HepG2 (cell line): Measurements from ENCODE around the gene HOXC11. TPM values are rescaled to one million over a fixed set of nuclear protein-coding genes. Genes with fewer than 3 reads are reported as not detected.

Source experiments
- ARNT ChIP-seq: fragments of 450-650 bp; IDR thresholded peaks from 2 replicates; pipeline ENCODE4 v1.6.1; 2017
- CERS6 ChIP-seq: sonication (generic); formaldehyde crosslinking; IDR thresholded peaks from 2 replicates; pipeline ENCODE4 v1.5.0; 2020; ENCODE audit warnings: missing genetic modification reagents
- E2F1 ChIP-seq: sonication (generic); formaldehyde crosslinking; IDR thresholded peaks from 2 replicates; pipeline ENCODE4 v1.5.0; 2020; ENCODE audit warnings: missing genetic modification reagents
- FIP1L1 ChIP-seq: fragments of 200-400 bp; formaldehyde crosslinking; IDR thresholded peaks from 2 replicates; pipeline ENCODE4 v1.6.1; 2018; ENCODE audit warnings: low read depth, mild to moderate bottlenecking, low read length, moderate library complexity, borderline replicate concordance; ENCODE audit not compliant: insufficient read depth
- FOXK1 ChIP-seq: sonication (generic); formaldehyde crosslinking; IDR thresholded peaks from 2 replicates; pipeline ENCODE4 v1.4.0; 2020; ENCODE audit warnings: low read depth, missing genetic modification reagents, borderline replicate concordance
- HNRNPLL ChIP-seq: fragments of 200-400 bp; formaldehyde crosslinking; IDR thresholded peaks from 2 replicates; pipeline ENCODE4 v1.6.1; 2017; ENCODE audit warnings: mild to moderate bottlenecking, low read depth, low read length; ENCODE audit not compliant: poor library complexity, severe bottlenecking
- HOXA7 ChIP-seq: sonication (generic); formaldehyde crosslinking; IDR thresholded peaks from 2 replicates; pipeline ENCODE4 v1.8.1; 2022; ENCODE audit warnings: mild to moderate bottlenecking, missing genetic modification reagents, moderate library complexity
- MYC ChIP-seq: sonication (generic); formaldehyde crosslinking; IDR thresholded peaks from 2 replicates; pipeline ENCODE4 v1.9.0; 2021; ENCODE audit warnings: missing genetic modification reagents, borderline replicate concordance
- POLR2A ChIP-seq, 2 experiments: IDR thresholded peaks; 2 replicates each; pipeline ENCODE4 v1.6.1; 2011; ENCODE audit warnings: low read depth in 2 of 2, low read length in 2 of 2, mild to moderate bottlenecking in 1 of 2, moderate library complexity in 1 of 2; ENCODE audit not compliant: insufficient read depth in 1 of 2
- SCMH1 ChIP-seq: sonication (generic); formaldehyde crosslinking; IDR thresholded peaks from 2 replicates; pipeline ENCODE4 v1.9.0; 2021; ENCODE audit warnings: missing genetic modification reagents, mild to moderate bottlenecking, borderline replicate concordance
- STAG1 ChIP-seq: sonication (generic); formaldehyde crosslinking; IDR thresholded peaks from 2 replicates; pipeline ENCODE4 v1.4.0; 2020; ENCODE audit warnings: missing genetic modification reagents
- SUZ12 ChIP-seq: fragments of 150-350 bp; IDR thresholded peaks from 2 replicates; pipeline ENCODE4 v1.6.1; 2014; ENCODE audit warnings: low read depth, low read length
- XRCC5 ChIP-seq: fragments of 200-400 bp; formaldehyde crosslinking; optimal IDR thresholded peaks from 2 replicates; pipeline ENCODE3; 2017; ENCODE audit warnings: mild to moderate bottlenecking, low read length
- ZBTB43 ChIP-seq: sonication (generic); formaldehyde crosslinking; conservative IDR thresholded peaks from 2 replicates; pipeline ENCODE4 v1.4.0; 2020; ENCODE audit warnings: missing genetic modification reagents
- ZFP91 ChIP-seq: sonication (generic); formaldehyde crosslinking; IDR thresholded peaks from 2 replicates; pipeline ENCODE4 v1.9.0; 2022; ENCODE audit warnings: missing genetic modification reagents, mild to moderate bottlenecking, borderline replicate concordance
- ZMYM2 ChIP-seq: sonication (generic); formaldehyde crosslinking; IDR thresholded peaks from 2 replicates; pipeline ENCODE4 v1.8.0; 2022; ENCODE audit warnings: mild to moderate bottlenecking, missing genetic modification reagents
- ZMYM3 ChIP-seq: sonication (generic); formaldehyde crosslinking; IDR thresholded peaks from 2 replicates; pipeline ENCODE4 v1.5.1; 2020; ENCODE audit warnings: mild to moderate bottlenecking, missing genetic modification reagents
- ZNF101 ChIP-seq: sonication (generic); formaldehyde crosslinking; IDR thresholded peaks from 2 replicates; pipeline ENCODE4 v1.4.0; 2020; ENCODE audit warnings: mild to moderate bottlenecking, low read depth, missing genetic modification reagents, borderline replicate concordance
- ZNF276 ChIP-seq: sonication (generic); formaldehyde crosslinking; IDR thresholded peaks from 2 replicates; pipeline ENCODE4 v1.4.0; 2020; ENCODE audit warnings: mild to moderate bottlenecking, low read depth, missing genetic modification reagents
- ZNF329 ChIP-seq: sonication (generic); formaldehyde crosslinking; IDR thresholded peaks from 2 replicates; pipeline ENCODE4 v1.9.0; 2021; ENCODE audit warnings: low read depth, mild to moderate bottlenecking, missing genetic modification reagents
- ZNF343 ChIP-seq: sonication (generic); formaldehyde crosslinking; IDR thresholded peaks from 2 replicates; pipeline ENCODE4 v1.4.0; 2020; ENCODE audit warnings: mild to moderate bottlenecking, missing genetic modification reagents
- ZNF546 ChIP-seq: sonication (generic); formaldehyde crosslinking; conservative IDR thresholded peaks from 2 replicates; pipeline ENCODE4 v1.8.1; 2023; ENCODE audit warnings: mild to moderate bottlenecking, missing genetic modification reagents
- ZNF768 ChIP-seq: sonication (generic); formaldehyde crosslinking; IDR thresholded peaks from 2 replicates; pipeline ENCODE4 v1.4.0; 2020; ENCODE audit warnings: missing genetic modification reagents
- ZNF83 ChIP-seq: sonication (generic); formaldehyde crosslinking; IDR thresholded peaks from 2 replicates; pipeline ENCODE4 v1.4.0; 2020; ENCODE audit warnings: missing genetic modification reagents, mild to moderate bottlenecking, borderline replicate concordance
- polyA plus RNA-seq, 8 experiments: library from polyadenylated mRNA; depleted of rRNA in 3 of 8; stranded (reverse) in 7 of 8; unstranded in 1 of 8; fragments of >200 nt; fragmentation: Illumina TruSeq in 4 of 8; extraction: Trizol in 4 of 8; gene quantifications; 2 replicates each; pipeline versions ENCODE4 v1.2.1 to v1.2.3, GENCODE V29; 2011 to 2016; ENCODE audit warnings: low read depth in 4 of 8, missing spikeins in 1 of 8, mixed read lengths in 1 of 8; ENCODE audit not compliant: insufficient read depth in 1 of 8
- total RNA-seq, 5 experiments: library from RNA; depleted of rRNA; stranded (reverse); fragments of >200 nt; fragmentation: Illumina TruSeq; extraction: Trizol; gene quantifications; 2 replicates each; pipeline ENCODE4 v1.2.3, GENCODE V29; 2016; ENCODE audit warnings: low read depth in 1 of 5

The HOXC11 gene
- total and polyA plus RNA-seq, 2 of the 13 experiments (the other 11 are each of a cell fraction or from before 2014, with no cell fraction given): not detected

- TF ChIP-seq ZNF343 (CRISPR knock-in tag): no peak
- no peak for TF ChIP-seq HOXA7 (CRISPR knock-in tag)
- TF ChIP-seq ZNF546 (CRISPR knock-in tag): no peak
- no peak for TF ChIP-seq FOXK1 (CRISPR knock-in tag)
- TF ChIP-seq MYC (CRISPR knock-in tag): no peak
- TF ChIP-seq POLR2A (IDR thresholded peaks at IDR 0.05; ENCODE audit: insufficient read depth in 1 of 2, low read depth in 2 of 2, low read length in 2 of 2): no peak
- no peak for TF ChIP-seq FIP1L1
- TF ChIP-seq ZNF276 (CRISPR knock-in tag): no peak
- TF ChIP-seq HNRNPLL: peak; percentile 45
- TF ChIP-seq SUZ12: no peak
- no peak for TF ChIP-seq XRCC5
- TF ChIP-seq ZMYM3 (CRISPR knock-in tag): no peak
- TF ChIP-seq SCMH1 (CRISPR knock-in tag): no peak
- no peak for TF ChIP-seq ARNT
- no peak for TF ChIP-seq CERS6 (CRISPR knock-in tag)
- TF ChIP-seq ZFP91 (CRISPR knock-in tag): peak; percentile 47; the same call in 1 of the 2 replicates
- TF ChIP-seq ZNF83 (CRISPR knock-in tag): no peak
- TF ChIP-seq STAG1 (CRISPR knock-in tag): peak; percentile 75
- TF ChIP-seq ZMYM2 (CRISPR knock-in tag): no peak
- TF ChIP-seq ZNF101 (CRISPR knock-in tag): no peak
- no peak for TF ChIP-seq ZNF329
- TF ChIP-seq ZNF768 (CRISPR knock-in tag): peak; percentile 25; the same call in 1 of the 2 replicates
- TF ChIP-seq E2F1: no peak
- no peak for TF ChIP-seq ZBTB43
These were observed 11.7 kb upstream of the HOXC11 start (continued) for GRCh38 chr12:53961025-53961761.
